Measurements from ENCODE around the gene ABHD17C. TPM values are rescaled to one million over a fixed set of nuclear protein-coding genes. Genes with fewer than 3 reads are reported as not detected.
"Not testable (repeated sequence)": the region's sequence is repeated elsewhere in the genome, so short reads cannot be mapped to it uniquely, and the experiment has no call there.

The ABHD17C gene
- total RNA-seq: 10 to 100 TPM; 14.9 to 74.6 (median 37.8) TPM

DNA sequence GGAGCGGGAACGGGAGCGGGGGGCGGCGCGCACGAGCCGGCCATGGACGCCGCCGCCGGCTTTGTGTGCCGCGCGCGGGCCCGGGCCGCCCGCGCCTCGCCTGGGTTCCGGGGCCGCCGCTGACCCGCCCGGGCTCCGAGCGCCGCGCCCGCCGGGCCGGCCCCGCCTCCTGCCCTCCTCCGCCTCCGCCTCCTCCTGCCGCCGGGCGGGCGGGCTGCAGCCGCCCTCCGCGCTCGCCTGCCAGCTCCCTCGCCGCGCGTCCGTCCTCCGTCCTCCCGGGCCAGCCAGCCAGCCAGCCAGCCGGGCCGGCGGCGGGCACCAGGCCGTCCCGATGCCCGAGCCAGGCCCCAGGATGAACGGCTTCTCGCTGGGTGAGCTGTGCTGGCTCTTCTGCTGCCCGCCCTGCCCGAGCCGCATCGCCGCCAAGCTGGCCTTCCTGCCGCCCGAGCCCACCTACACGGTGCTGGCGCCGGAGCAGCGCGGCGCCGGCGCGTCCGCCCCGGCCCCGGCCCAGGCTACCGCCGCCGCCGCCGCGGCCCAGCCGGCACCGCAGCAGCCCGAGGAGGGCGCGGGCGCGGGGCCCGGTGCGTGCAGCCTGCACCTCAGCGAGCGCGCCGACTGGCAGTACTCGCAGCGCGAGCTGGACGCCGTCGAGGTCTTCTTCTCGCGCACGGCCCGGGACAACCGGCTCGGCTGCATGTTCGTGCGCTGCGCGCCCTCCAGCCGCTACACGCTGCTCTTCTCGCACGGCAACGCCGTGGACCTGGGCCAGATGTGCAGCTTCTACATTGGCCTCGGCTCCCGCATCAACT is at the start of gene ABHD17C:
Gene ABHD17C (plus strand): TSS at position 212 of the 812 bp plus-strand sequence. CDS start 120 bp downstream, at position 332.
- peak in 2 of 3 donors; percentile 72 to 89 for DNase-seq
- TF ChIP-seq, protein P1, sequence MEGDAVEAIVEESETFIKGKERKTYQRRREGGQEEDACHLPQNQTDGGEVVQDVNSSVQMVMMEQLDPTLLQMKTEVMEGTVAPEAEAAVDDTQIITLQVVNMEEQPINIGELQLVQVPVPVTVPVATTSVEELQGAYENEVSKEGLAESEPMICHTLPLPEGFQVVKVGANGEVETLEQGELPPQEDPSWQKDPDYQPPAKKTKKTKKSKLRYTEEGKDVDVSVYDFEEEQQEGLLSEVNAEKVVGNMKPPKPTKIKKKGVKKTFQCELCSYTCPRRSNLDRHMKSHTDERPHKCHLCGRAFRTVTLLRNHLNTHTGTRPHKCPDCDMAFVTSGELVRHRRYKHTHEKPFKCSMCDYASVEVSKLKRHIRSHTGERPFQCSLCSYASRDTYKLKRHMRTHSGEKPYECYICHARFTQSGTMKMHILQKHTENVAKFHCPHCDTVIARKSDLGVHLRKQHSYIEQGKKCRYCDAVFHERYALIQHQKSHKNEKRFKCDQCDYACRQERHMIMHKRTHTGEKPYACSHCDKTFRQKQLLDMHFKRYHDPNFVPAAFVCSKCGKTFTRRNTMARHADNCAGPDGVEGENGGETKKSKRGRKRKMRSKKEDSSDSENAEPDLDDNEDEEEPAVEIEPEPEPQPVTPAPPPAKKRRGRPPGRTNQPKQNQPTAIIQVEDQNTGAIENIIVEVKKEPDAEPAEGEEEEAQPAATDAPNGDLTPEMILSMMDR (IDR thresholded peaks at IDR 0.05): no peak
- TF ChIP-seq POLR2A (IDR thresholded peaks at IDR 0.05): peak; percentile 39 to 79
- peaks cover 0 to 33% (median 2%) of the 10 kb centered on the region in 4 donors for H3K4me1 ChIP-seq
- H3K27me3 ChIP-seq: no peaks in the 10 kb centered on the region
- no peaks in the 10 kb centered on the region for H3K9me3 ChIP-seq
- peak within 1 kb of the TSS; percentile 73 to 94 (median 88) for H3K27ac ChIP-seq
- H3K36me3 ChIP-seq: no peaks in the 10 kb centered on the region
- H3K4me3 ChIP-seq: peak within 1 kb of the TSS; percentile 63 to 96 (median 82)

DNA sequence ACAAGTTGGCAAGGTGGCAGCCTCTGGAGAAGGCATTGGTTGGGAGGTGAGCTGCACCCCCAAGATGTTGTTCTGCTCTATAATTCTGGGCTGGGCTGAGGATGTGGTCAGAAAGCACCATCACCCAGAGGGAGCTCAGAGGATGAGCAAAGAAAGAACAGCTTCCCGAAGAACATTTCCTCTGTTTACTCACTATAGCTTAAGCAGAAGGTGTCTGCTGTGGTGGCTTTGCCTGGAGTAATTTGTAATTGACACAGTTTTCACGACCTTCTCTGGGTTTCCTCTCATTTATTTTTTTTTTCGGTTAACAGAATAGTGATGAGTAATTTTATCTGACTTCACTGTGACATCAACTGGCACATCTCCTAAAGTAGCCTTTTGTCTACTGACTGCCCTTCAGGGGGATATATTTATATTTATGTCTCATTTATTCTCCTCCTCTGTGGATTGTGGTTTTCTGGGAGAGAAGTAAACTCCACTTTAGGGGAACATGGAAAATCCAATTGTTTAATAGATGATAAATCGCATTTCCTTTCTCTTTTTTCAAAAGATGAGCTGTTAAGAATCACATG is 49.5 kb upstream of the ABHD17C start:
- Histone ChIP-seq H3K27ac (no peak overlapping the region), H3K9me3 (no peaks in the 10 kb centered on the region), H3K36me3 (no peaks in the 10 kb centered on the region), H3K4me1 (no peaks in the 10 kb centered on the region), H3K4me3 (no peak overlapping the region), H3K27me3 (no peaks in the 10 kb centered on the region)
- DNase-seq: no peak
- TF ChIP-seq, protein P1 (IDR thresholded peaks at IDR 0.05): no peak
- no peak for TF ChIP-seq POLR2A (IDR thresholded peaks at IDR 0.05)

DNA sequence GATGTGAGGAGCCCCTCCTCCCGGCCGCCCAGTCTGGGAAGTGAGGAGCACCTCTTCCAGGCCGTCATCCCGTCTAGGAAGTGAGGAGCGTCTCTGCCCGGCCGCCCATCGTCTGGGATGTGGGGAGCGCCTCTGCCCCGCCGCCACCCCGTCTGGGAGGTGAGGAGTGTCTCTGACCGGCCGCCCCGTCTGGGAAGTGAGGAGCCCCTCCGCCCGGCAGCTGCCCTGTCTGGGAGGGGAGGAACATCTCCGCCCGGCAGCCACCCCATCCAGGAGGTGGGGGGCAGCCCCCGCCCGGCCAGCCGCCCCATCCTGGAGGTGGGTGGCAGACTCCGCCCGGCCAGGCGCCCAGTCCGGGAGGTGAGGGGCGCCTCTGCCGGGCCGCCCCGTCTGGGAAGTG is 47.7 kb upstream of the ABHD17C start:
- not testable (repeated sequence) for H3K36me3 ChIP-seq, H3K9me3 ChIP-seq, H3K27me3 ChIP-seq, DNase-seq, H3K4me3 ChIP-seq, H3K4me1 ChIP-seq, H3K27ac ChIP-seq

GRCh38 chr15:80654299-80654698 is 40.8 kb upstream of the ABHD17C start:
- no peak overlapping the region for H3K27ac ChIP-seq
- DNase-seq: no peak
- no peaks in the 10 kb centered on the region for H3K27me3 ChIP-seq
- H3K9me3 ChIP-seq: peaks cover 0 to 10% (median 0%) of the 10 kb centered on the region in 4 donors
- H3K4me1 ChIP-seq: peaks cover 0 to 3% (median 0%) of the 10 kb centered on the region in 4 donors
- H3K36me3 ChIP-seq: no peaks in the 10 kb centered on the region
- TF ChIP-seq, protein P1 (IDR thresholded peaks at IDR 0.05): no peak
- TF ChIP-seq POLR2A (IDR thresholded peaks at IDR 0.05): no peak
- H3K4me3 ChIP-seq: no peak overlapping the region

DNA sequence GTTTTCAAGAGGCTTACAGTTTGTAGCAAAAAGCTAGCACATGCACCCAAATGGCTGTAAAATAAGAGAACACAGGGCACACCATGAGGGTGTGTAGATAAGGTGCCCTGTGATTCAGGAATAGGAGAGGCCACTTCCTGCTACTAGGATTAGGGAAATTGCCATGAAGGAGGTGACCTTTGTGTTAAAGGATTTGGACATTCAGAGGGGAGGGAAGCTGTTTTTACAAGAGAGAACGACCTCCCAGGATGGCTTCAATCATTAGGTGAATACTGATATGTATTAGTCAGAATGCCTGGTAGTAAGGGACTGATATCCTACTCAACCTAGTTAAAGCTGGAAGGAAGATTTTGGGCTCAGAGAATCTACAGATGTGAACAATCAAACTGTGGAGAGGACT is 35.7 kb upstream of the ABHD17C start:
- TF ChIP-seq, protein P1 (IDR thresholded peaks at IDR 0.05): no peak
- TF ChIP-seq POLR2A (IDR thresholded peaks at IDR 0.05): no peak
- DNase-seq: no peak
- Histone ChIP-seq H3K4me3 (no peak overlapping the region), H3K27me3 (no peaks in the 10 kb centered on the region), H3K4me1 (peaks cover 0 to 10% (median 0%) of the 10 kb centered on the region in 4 donors), H3K36me3 (no peaks in the 10 kb centered on the region), H3K9me3 (no peaks in the 10 kb centered on the region), H3K27ac (no peak overlapping the region)

- no peak for TF ChIP-seq POLR2A (IDR thresholded peaks at IDR 0.05)
- TF ChIP-seq, protein P1 (IDR thresholded peaks at IDR 0.05): peak in 4 of 6 experiments; percentile 21 to 87 (median 70)
- Histone ChIP-seq H3K36me3 (no peaks in the 10 kb centered on the region), H3K9me3 (no peaks in the 10 kb centered on the region), H3K4me3 (no peak overlapping the region), H3K4me1 (peaks cover 0 to 10% (median 0%) of the 10 kb centered on the region in 4 donors), H3K27ac (no peak overlapping the region), H3K27me3 (no peaks in the 10 kb centered on the region)
- DNase-seq: peak in 1 of 3 donors; percentile 61
These were observed 35.0 kb upstream of the ABHD17C start for GRCh38 chr15:80660119-80660518.
